CD4-positive, CD25-positive, alpha-beta regulatory T cell (primary cell): Measurements from ENCODE around the gene PGRMC2. TPM values are rescaled to one million over a fixed set of nuclear protein-coding genes. Genes with fewer than 3 reads are reported as not detected.
"Not testable (repeated sequence)": the region's sequence is repeated elsewhere in the genome, so short reads cannot be mapped to it uniquely, and the experiment has no call there.

ENCODE experiments used
- ATAC-seq, 2 donors: fragments of 150-1000 bp; cut with Tn5 transposase; one replicate each; pipeline ENCODE4 v1.10.0; 2021; ENCODE audit warnings: low read depth in 2 of 2, moderate number of reproducible peaks in 2 of 2, moderate library complexity in 1 of 2
- DNase-seq, 3 donors: peaks; one replicate each; pipeline versions ENCODE4 v3.0.0 to v3.0.0-alpha.2; 2012 to 2022; ENCODE audit warnings: mixed read lengths in 1 of 3
- H3K27ac ChIP-seq: one replicate; pipeline ENCODE4 v1.7.0; 2013; ENCODE audit warnings: mild to moderate bottlenecking, low read length; ENCODE audit not compliant: insufficient read depth, poor library complexity, severe bottlenecking
- H3K27me3 ChIP-seq: one replicate; pipeline ENCODE4 v1.7.0; 2013; ENCODE audit warnings: low read length; ENCODE audit not compliant: control insufficient read depth, insufficient read depth
- H3K36me3 ChIP-seq: one replicate; pipeline ENCODE4 v1.7.0; 2013; ENCODE audit warnings: mild to moderate bottlenecking, low read length, moderate library complexity; ENCODE audit not compliant: control insufficient read depth, insufficient read depth
- H3K4me1 ChIP-seq: 2 replicates; pipeline ENCODE4 v1.7.0; 2013; ENCODE audit warnings: mild to moderate bottlenecking, low read length; ENCODE audit not compliant: insufficient read depth, control insufficient read depth, poor library complexity, severe bottlenecking
- H3K4me3 ChIP-seq: one replicate; pipeline ENCODE4 v1.7.0; 2013; ENCODE audit warnings: low read depth, mild to moderate bottlenecking, low read length, moderate library complexity
- H3K9me3 ChIP-seq, 2 experiments: 1 replicate in 1 of 2; 2 replicates in 1 of 2; pipeline ENCODE4 v1.7.0; 2013; ENCODE audit warnings: low read length in 2 of 2, mild to moderate bottlenecking in 1 of 2, moderate library complexity in 1 of 2; ENCODE audit not compliant: control insufficient read depth in 2 of 2
- H3K27ac Mint-ChIP-seq, 3 donors: one replicate each; pipeline ENCODE4 v1.8.0; 2020 to 2022; ENCODE audit warnings: mild to moderate bottlenecking in 3 of 3, mixed read lengths in 3 of 3, moderate library complexity in 2 of 3
- H3K27me3 Mint-ChIP-seq: one replicate; pipeline ENCODE4 v1.8.0; 2022; ENCODE audit warnings: mild to moderate bottlenecking, mixed read lengths
- H3K36me3 Mint-ChIP-seq: one replicate; pipeline ENCODE4 v1.8.0; 2020; ENCODE audit warnings: mixed read lengths
- H3K4me1 Mint-ChIP-seq, 4 donors: one replicate each; pipeline ENCODE4 v1.8.0; 2020 to 2022; ENCODE audit warnings: mixed read lengths in 4 of 4, mild to moderate bottlenecking in 1 of 4
- H3K4me3 Mint-ChIP-seq, 4 donors: one replicate each; pipeline ENCODE4 v1.8.0; 2020 to 2022; ENCODE audit warnings: mild to moderate bottlenecking in 4 of 4, mixed read lengths in 4 of 4, moderate library complexity in 3 of 4
- H3K9me3 Mint-ChIP-seq, 7 donors: one replicate each; pipeline ENCODE4 v1.8.0; 2020 to 2022; ENCODE audit warnings: mixed read lengths in 7 of 7, mild to moderate bottlenecking in 3 of 7, moderate library complexity in 2 of 7
- polyA plus RNA-seq, 4 donors: library from polyadenylated mRNA; unstranded; fragments of 300-500 nt; fragmentation: Illumina TruSeq; gene quantifications; one replicate each; pipeline ENCODE4 v1.2.3, GENCODE V29; 2021
- total RNA-seq: library from RNA; stranded (reverse); gene quantifications from one replicate; pipeline ENCODE4 v1.2.3, GENCODE V29; 2022

PGRMC2 gene
- total and polyA plus RNA-seq, 5 donors from 2014 or later, result 12.7 to 48.6 (median 18.3) TPM

- H3K4me1 Mint-ChIP-seq, H3K27me3 Mint-ChIP-seq, H3K27ac ChIP-seq, DNase-seq, H3K4me3 Mint-ChIP-seq, ATAC-seq, H3K36me3 Mint-ChIP-seq, H3K4me1 ChIP-seq, H3K27me3 ChIP-seq, H3K27ac Mint-ChIP-seq, H3K4me3 ChIP-seq: not testable (repeated sequence)
- Histone ChIP-seq H3K9me3 (peaks cover 5 to 13% of the 10 kb centered on the region in 2 experiments), H3K36me3 (peaks cover 12% of the 10 kb centered on the region)
- H3K9me3 Mint-ChIP-seq, result peaks cover 0 to 10% (median 2%) of the 10 kb centered on the region in 7 donors
Measured at GRCh38 chr4:128265550-128265949, 22.1 kb downstream of the PGRMC2 start.

GRCh38 chr4:128259889-128260288 is 27.7 kb downstream of the PGRMC2 start:
- H3K27me3 Mint-ChIP-seq, result peaks cover 11% of the 10 kb centered on the region
- H3K4me1 Mint-ChIP-seq, H3K36me3 ChIP-seq, H3K4me1 ChIP-seq, H3K4me3 Mint-ChIP-seq, H3K4me3 ChIP-seq, DNase-seq, H3K27ac ChIP-seq, H3K27me3 ChIP-seq, H3K36me3 Mint-ChIP-seq, H3K27ac Mint-ChIP-seq, H3K9me3 ChIP-seq, H3K9me3 Mint-ChIP-seq, ATAC-seq: not testable (repeated sequence)

GRCh38 chr4:128258166-128258565 is 29.4 kb downstream of the PGRMC2 start:
- ATAC-seq, H3K4me3 ChIP-seq, H3K27ac ChIP-seq, H3K27ac Mint-ChIP-seq, DNase-seq, H3K4me3 Mint-ChIP-seq, H3K27me3 ChIP-seq, H3K9me3 Mint-ChIP-seq, H3K4me1 Mint-ChIP-seq, H3K36me3 ChIP-seq, H3K9me3 ChIP-seq, H3K36me3 Mint-ChIP-seq, H3K4me1 ChIP-seq: not testable (repeated sequence)
- H3K27me3 Mint-ChIP-seq, result peaks cover 11% of the 10 kb centered on the region

GRCh38 chr4:128256539-128256938 is 31.1 kb downstream of the PGRMC2 start:
- Mint-ChIP-seq H3K9me3 (peaks cover 0 to 4% (median 0%) of the 10 kb centered on the region in 7 donors), H3K4me3 (no peak overlapping the region), H3K27ac (no peak overlapping the region), H3K27me3 (peaks cover 11% of the 10 kb centered on the region), H3K4me1 (no peaks in the 10 kb centered on the region), H3K36me3 (no peaks in the 10 kb centered on the region)
- no peaks in the 10 kb centered on the region for H3K9me3 ChIP-seq
- DNase-seq (no peak), ATAC-seq (no peak)
- no peak overlapping the region for H3K27ac ChIP-seq
- H3K36me3 ChIP-seq, result no peaks in the 10 kb centered on the region
- no peak overlapping the region for H3K4me3 ChIP-seq
- H3K27me3 ChIP-seq, result peaks cover 3% of the 10 kb centered on the region
- H3K4me1 ChIP-seq, result no peaks in the 10 kb centered on the region

- Mint-ChIP-seq H3K36me3 (no peaks in the 10 kb centered on the region), H3K9me3 (peaks cover 0 to 6% (median 0%) of the 10 kb centered on the region in 7 donors), H3K27me3 (peaks cover 11% of the 10 kb centered on the region), H3K4me1 (no peaks in the 10 kb centered on the region), H3K4me3 (no peak overlapping the region), H3K27ac (no peak overlapping the region)
- no peaks in the 10 kb centered on the region for H3K36me3 ChIP-seq
- peaks cover 3% of the 10 kb centered on the region for H3K27me3 ChIP-seq
- H3K27ac ChIP-seq, result no peak overlapping the region
- no peaks in the 10 kb centered on the region for H3K9me3 ChIP-seq
- no peaks in the 10 kb centered on the region for H3K4me1 ChIP-seq
- no peak overlapping the region for H3K4me3 ChIP-seq
- DNase-seq (no peak), ATAC-seq (no peak)
Measured at GRCh38 chr4:128255906-128256305, 31.7 kb downstream of the PGRMC2 start.

- Mint-ChIP-seq H3K4me3 (no peak overlapping the region), H3K36me3 (no peaks in the 10 kb centered on the region), H3K4me1 (no peaks in the 10 kb centered on the region), H3K9me3 (peaks cover 0 to 11% (median 6%) of the 10 kb centered on the region in 7 donors), H3K27ac (no peak overlapping the region), H3K27me3 (peaks cover 12% of the 10 kb centered on the region)
- no peak for ATAC-seq
- DNase-seq, result no peak
- H3K4me3 ChIP-seq, result no peak overlapping the region
- H3K27me3 ChIP-seq, result peaks cover 1% of the 10 kb centered on the region
- H3K9me3 ChIP-seq, result peaks cover 3 to 8% of the 10 kb centered on the region in 2 experiments
- H3K27ac ChIP-seq, result no peak overlapping the region
- no peaks in the 10 kb centered on the region for H3K4me1 ChIP-seq
- H3K36me3 ChIP-seq, result no peaks in the 10 kb centered on the region
Measured at GRCh38 chr4:128249787-128250668, 37.6 kb downstream of the PGRMC2 start.

GRCh38 chr4:128247906-128248305 is 39.7 kb downstream of the PGRMC2 start:
- no peak overlapping the region for H3K27ac Mint-ChIP-seq
- ATAC-seq (no peak), DNase-seq (no peak)

GRCh38 chr4:128245391-128245790 is 42.2 kb downstream of the PGRMC2 start:
- not testable (repeated sequence) for H3K36me3 Mint-ChIP-seq, H3K27ac ChIP-seq, H3K4me3 ChIP-seq, H3K4me3 Mint-ChIP-seq, DNase-seq, H3K27ac Mint-ChIP-seq, ATAC-seq, H3K4me1 ChIP-seq, H3K27me3 ChIP-seq, H3K9me3 ChIP-seq, H3K4me1 Mint-ChIP-seq, H3K36me3 ChIP-seq
- Mint-ChIP-seq H3K9me3 (peaks cover 0 to 11% (median 4%) of the 10 kb centered on the region in 7 donors), H3K27me3 (peaks cover 22% of the 10 kb centered on the region)

More at GRCh38 chr4:128247906-128248305, 39.7 kb downstream of the PGRMC2 start:
- Mint-ChIP-seq H3K36me3 (no peaks in the 10 kb centered on the region), H3K27me3 (peaks cover 12% of the 10 kb centered on the region), H3K4me1 (no peaks in the 10 kb centered on the region), H3K9me3 (peaks cover 0 to 15% (median 6%) of the 10 kb centered on the region in 7 donors), H3K4me3 (no peak overlapping the region)
- no peaks in the 10 kb centered on the region for H3K4me1 ChIP-seq
- no peak overlapping the region for H3K27ac ChIP-seq
- H3K9me3 ChIP-seq, result peaks cover 3 to 8% of the 10 kb centered on the region in 2 experiments
- no peaks in the 10 kb centered on the region for H3K27me3 ChIP-seq
- H3K4me3 ChIP-seq, result no peak overlapping the region
- no peaks in the 10 kb centered on the region for H3K36me3 ChIP-seq
